HepG2 (cell line): ENCODE results near the gene THRB. TPM values are rescaled to one million over a fixed set of nuclear protein-coding genes. Genes with fewer than 3 reads are reported as not detected.

Experiments
- CREM ChIP-seq, 2 experiments: sonication (generic) in 1 of 2; formaldehyde crosslinking in 1 of 2; IDR thresholded peaks; 2 replicates each; pipeline versions ENCODE4 v1.4.0 to v1.6.1; 2016 to 2020; ENCODE audit warnings: antibody characterized with exemption in 1 of 2, mild to moderate bottlenecking in 1 of 2, missing genetic modification reagents in 1 of 2
- CTCF ChIP-seq: sonication (generic); formaldehyde crosslinking; IDR thresholded peaks from 2 replicates; pipeline ENCODE4 v1.5.0; 2020; ENCODE audit warnings: mild to moderate bottlenecking, missing genetic modification reagents, moderate library complexity
- MAFK ChIP-seq, 2 experiments: IDR thresholded peaks in 1 of 2; conservative IDR thresholded peaks in 1 of 2; 2 replicates each; pipeline ENCODE4 v1.6.1; 2011; ENCODE audit warnings: improper control_type of control experiment in 2 of 2, low read length in 2 of 2
- MLXIP ChIP-seq: sonication (generic); formaldehyde crosslinking; IDR thresholded peaks from 2 replicates; pipeline ENCODE4 v1.9.0; 2021; ENCODE audit warnings: missing genetic modification reagents, borderline replicate concordance
- PAF1 ChIP-seq: IDR thresholded peaks from 2 replicates; pipeline ENCODE4 v1.6.1; 2016; ENCODE audit warnings: missing genetic modification reagents, missing compliant biosample characterization
- PBX2 ChIP-seq: IDR thresholded peaks from 2 replicates; pipeline ENCODE4 v1.6.1; 2016; ENCODE audit warnings: control low read depth
- RAD21 ChIP-seq: fragments of 450-650 bp; formaldehyde crosslinking; IDR thresholded peaks from 2 replicates; pipeline ENCODE4 v1.5.0; 2020; ENCODE audit warnings: mild to moderate bottlenecking
- STAT5B ChIP-seq: sonication (generic); formaldehyde crosslinking; IDR thresholded peaks from 2 replicates; pipeline ENCODE4 v1.4.0; 2020; ENCODE audit warnings: missing genetic modification reagents
- THAP8 ChIP-seq: sonication (generic); formaldehyde crosslinking; IDR thresholded peaks from 2 replicates; pipeline ENCODE4 v1.5.1; 2020; ENCODE audit warnings: missing genetic modification reagents, mild to moderate bottlenecking, borderline replicate concordance
- ZNF724P ChIP-seq: sonication (generic); formaldehyde crosslinking; IDR thresholded peaks from 2 replicates; pipeline ENCODE4 v1.8.0; 2022; ENCODE audit warnings: missing genetic modification reagents, borderline replicate concordance
- ZNF761 ChIP-seq: sonication (generic); formaldehyde crosslinking; conservative IDR thresholded peaks from 2 replicates; pipeline ENCODE4 v1.4.0; 2020; ENCODE audit warnings: mild to moderate bottlenecking, missing genetic modification reagents
- polyA plus RNA-seq, 8 experiments: library from polyadenylated mRNA; depleted of rRNA in 3 of 8; stranded (reverse) in 7 of 8; unstranded in 1 of 8; fragments of >200 nt; fragmentation: Illumina TruSeq in 4 of 8; extraction: Trizol in 4 of 8; gene quantifications; 2 replicates each; pipeline versions ENCODE4 v1.2.1 to v1.2.3, GENCODE V29; 2011 to 2016; ENCODE audit warnings: low read depth in 4 of 8, missing spikeins in 1 of 8, mixed read lengths in 1 of 8; ENCODE audit not compliant: insufficient read depth in 1 of 8
- total RNA-seq, 5 experiments: library from RNA; depleted of rRNA; stranded (reverse); fragments of >200 nt; fragmentation: Illumina TruSeq; extraction: Trizol; gene quantifications; 2 replicates each; pipeline ENCODE4 v1.2.3, GENCODE V29; 2016; ENCODE audit warnings: low read depth in 1 of 5
- TF ChIP-seq, protein P1 (sequence below): sonication (generic); formaldehyde crosslinking; IDR thresholded peaks from 2 replicates; pipeline ENCODE4 v1.8.0; 2022; ENCODE audit warnings: mild to moderate bottlenecking, missing genetic modification reagents; ENCODE audit not compliant: insufficient replicate concordance

THRB gene
- total and polyA plus RNA-seq, 2 of the 13 experiments (the other 11 are each of a cell fraction or from before 2014, with no cell fraction given), result 4.7 to 22.7 TPM

GRCh38 chr3:24493746-24494617 is 668 bp downstream of the THRB start (continued):
- TF ChIP-seq RAD21 (CRISPR knock-in tag), result no peak; the same call in 1 of the 2 replicates
- TF ChIP-seq MAFK (conservative IDR thresholded peaks at IDR 0.05 in 1 of 2, IDR thresholded peaks at IDR 0.05 in 1 of 2; ENCODE audit: low read length in 2 of 2), result no peak
- TF ChIP-seq PAF1 (CRISPR knock-in tag), result no peak
- TF ChIP-seq ZNF761 (CRISPR knock-in tag), result 0 out of 2 replicates have a peak, but pooled peaks have one; percentile 28
- 0 out of 2 replicates have a peak, but pooled peaks have one; percentile 47 for TF ChIP-seq THAP8 (CRISPR knock-in tag)
- TF ChIP-seq PBX2 (CRISPR knock-in tag), result no peak
- TF ChIP-seq STAT5B (CRISPR knock-in tag), result no peak
- TF ChIP-seq ZNF724P (CRISPR knock-in tag), result peak; percentile 12; the same call in 1 of the 2 replicates
- peak; percentile 10 for TF ChIP-seq CTCF (CRISPR knock-in tag)
- TF ChIP-seq, protein P1, sequence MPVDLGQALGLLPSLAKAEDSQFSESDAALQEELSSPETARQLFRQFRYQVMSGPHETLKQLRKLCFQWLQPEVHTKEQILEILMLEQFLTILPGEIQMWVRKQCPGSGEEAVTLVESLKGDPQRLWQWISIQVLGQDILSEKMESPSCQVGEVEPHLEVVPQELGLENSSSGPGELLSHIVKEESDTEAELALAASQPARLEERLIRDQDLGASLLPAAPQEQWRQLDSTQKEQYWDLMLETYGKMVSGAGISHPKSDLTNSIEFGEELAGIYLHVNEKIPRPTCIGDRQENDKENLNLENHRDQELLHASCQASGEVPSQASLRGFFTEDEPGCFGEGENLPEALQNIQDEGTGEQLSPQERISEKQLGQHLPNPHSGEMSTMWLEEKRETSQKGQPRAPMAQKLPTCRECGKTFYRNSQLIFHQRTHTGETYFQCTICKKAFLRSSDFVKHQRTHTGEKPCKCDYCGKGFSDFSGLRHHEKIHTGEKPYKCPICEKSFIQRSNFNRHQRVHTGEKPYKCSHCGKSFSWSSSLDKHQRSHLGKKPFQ (CRISPR knock-in tag), result peak; percentile 45
- no peak for TF ChIP-seq MLXIP (CRISPR knock-in tag)
- TF ChIP-seq CREM (IDR thresholded peaks at IDR 0.05), result 0 out of 2 replicates have a peak, but pooled peaks have one; percentile 36
- TF ChIP-seq CREM (CRISPR knock-in tag; IDR thresholded peaks at IDR 0.05), result no peak
